IMR-90 (cell line): ENCODE data around the gene EIF2AK2. TPM values are rescaled to one million over a fixed set of nuclear protein-coding genes. Genes with fewer than 3 reads are reported as not detected.

Source experiments
- ATAC-seq: fragments of 200-7000 bp; cut with Tn5 transposase; 2 replicates; pipeline ENCODE4 v1.9.1; 2020; ENCODE audit warnings: low read depth, mild to moderate bottlenecking, moderate library complexity
- BruUV-seq: library from RNA; stranded (reverse); fragments of 400-500 nt; replicated peaks from 2 replicates; lab custom pipeline; 2021; lab: Mats Ljungman, UMichigan
- CTCF ChIA-PET: fragments of 300-600 bp; formaldehyde crosslinking; extraction: SDS; loops from one replicate; lab custom pipeline; 2021; ENCODE audit warnings: antibody characterized with exemption; lab: Yijun Ruan, JAX
- POLR2A ChIA-PET: fragments of 300-600 bp; sonication (Branson Sonifier 250); formaldehyde crosslinking; loops from one replicate; lab custom pipeline; 2022; ENCODE audit warnings: antibody characterized with exemption; ENCODE audit not compliant: unreplicated experiment; lab: Charles Lee
- DNase-seq: peaks from one replicate; pipeline ENCODE4 v3.0.0; 2013
- H2AFZ ChIP-seq: replicated peaks from 2 replicates; pipeline ENCODE3; 2013; ENCODE audit warnings: low read length, mild to moderate bottlenecking; ENCODE audit not compliant: poor library complexity
- H2AK5ac ChIP-seq: 2 replicates; pipeline ENCODE4 v1.6.1; 2013; ENCODE audit warnings: low read depth, low read length, inconsistent platforms
- H2AK9ac ChIP-seq: replicated peaks from 2 replicates; pipeline ENCODE3; 2013; ENCODE audit warnings: mild to moderate bottlenecking, low read depth, low read length, moderate library complexity; ENCODE audit not compliant: poor library complexity
- H2BK120ac ChIP-seq: 2 replicates; pipeline ENCODE4 v1.6.1; 2013; ENCODE audit warnings: low read depth, low read length, inconsistent platforms
- H2BK15ac ChIP-seq: 3 replicates; pipeline ENCODE4 v1.6.1; 2013; ENCODE audit warnings: low read depth, low read length, inconsistent platforms
- H2BK20ac ChIP-seq: 2 replicates; pipeline ENCODE4 v1.6.1; 2013; ENCODE audit warnings: low read depth, mild to moderate bottlenecking, inconsistent platforms, low read length, moderate library complexity
- H2BK5ac ChIP-seq: 2 replicates; pipeline ENCODE4 v1.6.1; 2013; ENCODE audit warnings: mild to moderate bottlenecking, low read depth, low read length, inconsistent platforms; ENCODE audit not compliant: poor library complexity, severe bottlenecking
- H3K14ac ChIP-seq: replicated peaks from 2 replicates; pipeline ENCODE4 v1.6.1; 2013; ENCODE audit warnings: low read depth, low read length, inconsistent platforms
- H3K18ac ChIP-seq: 2 replicates; pipeline ENCODE4 v1.6.1; 2013; ENCODE audit warnings: low read depth, low read length, control low read depth
- H3K23ac ChIP-seq: 2 replicates; pipeline ENCODE4 v1.6.1; 2013; ENCODE audit warnings: low read depth, low read length, inconsistent platforms
- H3K27ac ChIP-seq: 2 replicates; pipeline ENCODE4 v1.5.1; 2013; ENCODE audit warnings: mild to moderate bottlenecking, control low read depth, low read length; ENCODE audit not compliant: insufficient read depth
- H3K27me3 ChIP-seq: 2 replicates; pipeline ENCODE4 v1.6.1; 2013; ENCODE audit warnings: low read length; ENCODE audit not compliant: control insufficient read depth, insufficient read depth
- H3K36me3 ChIP-seq: 2 replicates; pipeline ENCODE4 v1.6.1; 2013; ENCODE audit warnings: low read length, mixed read lengths; ENCODE audit not compliant: control insufficient read depth, insufficient read depth
- H3K4ac ChIP-seq: 2 replicates; pipeline ENCODE4 v1.6.1; 2013; ENCODE audit warnings: low read depth, low read length, inconsistent platforms
- H3K4me1 ChIP-seq: 2 replicates; pipeline ENCODE4 v1.6.1; 2013; ENCODE audit warnings: low read length, mixed read lengths; ENCODE audit not compliant: control insufficient read depth, insufficient read depth
- H3K4me2 ChIP-seq: 2 replicates; pipeline ENCODE4 v1.6.1; 2013; ENCODE audit warnings: low read depth, mild to moderate bottlenecking, control low read depth, low read length, moderate library complexity
- H3K4me3 ChIP-seq: 2 replicates; pipeline ENCODE4 v1.5.1; 2013; ENCODE audit warnings: low read depth, mild to moderate bottlenecking, control low read depth, low read length, moderate library complexity; ENCODE audit not compliant: insufficient read depth
- H3K56ac ChIP-seq: 2 replicates; pipeline ENCODE4 v1.6.1; 2013; ENCODE audit warnings: low read length, inconsistent platforms; ENCODE audit not compliant: insufficient read depth; ENCODE audit errors: extremely low read depth
- H3K79me1 ChIP-seq, 2 experiments: 2 replicates each; pipeline ENCODE4 v1.6.1; 2013; ENCODE audit warnings: low read length in 2 of 2, inconsistent platforms in 1 of 2, low read depth in 1 of 2
- H3K9ac ChIP-seq: 2 replicates; pipeline ENCODE4 v1.6.1; 2013; ENCODE audit warnings: low read depth, low read length, control low read depth
- H3K9me1 ChIP-seq: 2 replicates; pipeline ENCODE4 v1.6.1; 2013; ENCODE audit warnings: low read length, inconsistent platforms; ENCODE audit not compliant: insufficient read depth
- H3K9me3 ChIP-seq: 2 replicates; pipeline ENCODE4 v1.6.1; 2013; ENCODE audit warnings: low read length; ENCODE audit not compliant: control insufficient read depth, insufficient read depth
- H4K20me1 ChIP-seq: 2 replicates; pipeline ENCODE4 v1.6.1; 2013; ENCODE audit warnings: low read length, inconsistent platforms; ENCODE audit not compliant: insufficient read depth
- H4K5ac ChIP-seq: 2 replicates; pipeline ENCODE4 v1.6.1; 2013; ENCODE audit warnings: mild to moderate bottlenecking, low read depth, low read length, control low read depth
- H4K8ac ChIP-seq, 2 experiments: 2 replicates each; pipeline ENCODE4 v1.6.1; 2013; ENCODE audit warnings: low read depth in 2 of 2, low read length in 2 of 2, control low read depth in 1 of 2, inconsistent platforms in 1 of 2
- H4K91ac ChIP-seq: 2 replicates; pipeline ENCODE4 v1.6.1; 2013; ENCODE audit warnings: low read depth, low read length, inconsistent platforms; ENCODE audit not compliant: insufficient read depth
- CEBPB ChIP-seq: IDR thresholded peaks from 2 replicates; pipeline ENCODE4 v1.6.1; 2012; ENCODE audit warnings: low read depth, low read length, improper control_type of control experiment
- CHD1 ChIP-seq: IDR thresholded peaks from 2 replicates; pipeline ENCODE4 v1.6.1; 2012; ENCODE audit warnings: low read depth, low read length, improper control_type of control experiment
- FOS ChIP-seq: fragments of 150-350 bp; IDR thresholded peaks from 2 replicates; pipeline ENCODE4 v1.6.1; 2016; ENCODE audit warnings: low read depth, low read length
- MAFK ChIP-seq: IDR thresholded peaks from 2 replicates; pipeline ENCODE4 v1.6.1; 2012; ENCODE audit warnings: low read depth, low read length, improper control_type of control experiment
- MAZ ChIP-seq: IDR thresholded peaks from 2 replicates; pipeline ENCODE4 v1.6.1; 2012; ENCODE audit warnings: low read depth, mild to moderate bottlenecking, low read length, improper control_type of control experiment, moderate library complexity, borderline replicate concordance
- MXI1 ChIP-seq: IDR thresholded peaks from 2 replicates; pipeline ENCODE4 v1.6.1; 2012; ENCODE audit warnings: low read depth, mild to moderate bottlenecking, low read length, moderate library complexity, borderline replicate concordance
- NFE2L2 ChIP-seq: fragments of 150-350 bp; IDR thresholded peaks from 2 replicates; pipeline ENCODE4 v1.6.1; 2016; ENCODE audit warnings: low read depth, mild to moderate bottlenecking, low read length
- POLR2A ChIP-seq: IDR thresholded peaks from 2 replicates; pipeline ENCODE4 v1.6.1; 2012; ENCODE audit warnings: mild to moderate bottlenecking, low read depth, low read length
- RAD21 ChIP-seq: IDR thresholded peaks from 2 replicates; pipeline ENCODE4 v1.6.1; 2012; ENCODE audit warnings: low read length, improper control_type of control experiment
- RCOR1 ChIP-seq: IDR thresholded peaks from 2 replicates; pipeline ENCODE4 v1.6.1; 2012; ENCODE audit warnings: mild to moderate bottlenecking, low read length, improper control_type of control experiment; ENCODE audit not compliant: insufficient replicate concordance
- RFX5 ChIP-seq: IDR thresholded peaks from 2 replicates; pipeline ENCODE4 v1.8.0; 2012; ENCODE audit warnings: low read depth, mild to moderate bottlenecking, low read length, moderate library complexity
- USF2 ChIP-seq: fragments of 150-350 bp; IDR thresholded peaks from 2 replicates; pipeline ENCODE4 v1.6.1; 2017; ENCODE audit warnings: mild to moderate bottlenecking, antibody characterized with exemption, low read length, low read depth
- WGBS, 2 experiments: methylation state at CpG; one replicate each; pipeline versions ENCODE4 v1.1.5 to v1.1.7; 2013; ENCODE audit warnings: missing lambda C conversion rate in 2 of 2; ENCODE audit not compliant: insufficient read length in 1 of 2; ENCODE audit errors: extremely low coverage in 2 of 2; 5-methylcytosine and 5-hydroxymethylcytosine counted together
- dilution Hi-C: fragments of 300-500 bp; cut with HindIII; formaldehyde crosslinking; loops from one replicate; pipeline ENCODE4 v1.14.3; 2018; ENCODE audit warnings: low sequenced_read_pairs; ENCODE audit not compliant: unreplicated experiment
- in situ Hi-C: fragments of 300-500 bp; cut with MboI; formaldehyde crosslinking; loops from 3 replicates; pipeline ENCODE4 v1.14.3; 2019; ENCODE audit warnings: low sequenced_read_pairs, inconsistent platforms, mixed read lengths
- intact Hi-C: fragments of 100-400 bp; cut with micrococcal nuclease; formaldehyde crosslinking; loops from 2 replicates; pipeline ENCODE4 v1.10.0; 2022
- polyA plus RNA-seq, 3 experiments: library from polyadenylated mRNA; depleted of rRNA; stranded (reverse); fragments of >200 nt; gene quantifications; 2 replicates each; pipeline ENCODE4 v1.2.3, GENCODE V29; 2012; ENCODE audit warnings: low replicate concordance in 1 of 3
- total RNA-seq: library from RNA; depleted of rRNA; stranded (reverse); fragments of >200 nt; gene quantifications from 2 replicates; pipeline ENCODE4 v1.2.3, GENCODE V29; 2012

Gene EIF2AK2
- total and polyA plus RNA-seq, 2 of the 4 experiments (the other 2 are of a cell fraction), result 10.2 to 16.8 TPM

GRCh38 chr2:37096568-37096967, 60.2 kb downstream of the EIF2AK2 start:
- no peak overlapping the region for H2AK9ac ChIP-seq
- H2BK15ac ChIP-seq, result no peak overlapping the region
- no peak overlapping the region for H2AK5ac ChIP-seq
- no peak overlapping the region for H4K91ac ChIP-seq
- no peaks in the 10 kb centered on the region for H3K4me1 ChIP-seq
- no peak overlapping the region for H3K56ac ChIP-seq
- intact Hi-C loops, result no loop called here
- no peaks in the 10 kb centered on the region for H3K9me1 ChIP-seq
- H2BK120ac ChIP-seq, result no peak overlapping the region
- no peak overlapping the region for H2BK20ac ChIP-seq
- H3K14ac ChIP-seq, result no peak overlapping the region
- H3K36me3 ChIP-seq, result peaks cover 16% of the 10 kb centered on the region
- no peak for ATAC-seq
- no peaks in the 10 kb centered on the region for H4K20me1 ChIP-seq
- H3K27me3 ChIP-seq, result no peaks in the 10 kb centered on the region
- no CpG with 5 or more reads among the region's 1 CpG for WGBS, 2 experiments
- CTCF ChIA-PET, result no interaction called here
- in situ Hi-C loops, result no loop called here
- H4K5ac ChIP-seq, result no peak overlapping the region
- no peak overlapping the region for H3K23ac ChIP-seq
- H3K4me3 ChIP-seq, result no peak overlapping the region
- POLR2A ChIA-PET, result no interaction called here
- DNase-seq, result no peak
- no peaks in the 10 kb centered on the region for H3K9me3 ChIP-seq
- H4K8ac ChIP-seq, result no peak overlapping the region
- H3K9ac ChIP-seq, result no peak overlapping the region
- no peak overlapping the region for H3K18ac ChIP-seq
- BruUV-seq, result TSS peak; percentile 66
- peaks cover 0 to 3% of the 10 kb centered on the region in 2 experiments; a peak in 1 of 4 replicates for H3K79me1 ChIP-seq
- H2AFZ ChIP-seq, result no peak overlapping the region
- TF ChIP-seq MXI1 (no peak), FOS (no peak), USF2 (no peak), POLR2A (no peak), MAFK (no peak), CHD1 (no peak), CEBPB (no peak), MAZ (no peak), RFX5 (no peak), NFE2L2 (no peak), RCOR1 (no peak), RAD21 (no peak)
- H3K4ac ChIP-seq, result no peak overlapping the region
- no peak overlapping the region for H3K4me2 ChIP-seq
- no peak overlapping the region for H3K27ac ChIP-seq
- dilution Hi-C loops, result no loop called here
- H2BK5ac ChIP-seq, result no peak overlapping the region
